GM23248 (cell line): ENCODE results near the gene THUMPD3. TPM values are rescaled to one million over a fixed set of nuclear protein-coding genes. Genes with fewer than 3 reads are reported as not detected.

Experiments
- DNase-seq: peaks from one replicate; pipeline ENCODE4 v3.0.0-alpha.2; 2015
- H2AFZ ChIP-seq: fragments of 200-600 bp; sonication (generic); 2 replicates; pipeline ENCODE4 v1.6.1; 2016; ENCODE audit warnings: antibody characterized with exemption
- H3F3A ChIP-seq: fragments of 200-600 bp; sonication (generic); 2 replicates; pipeline ENCODE4 v1.6.1; 2016; ENCODE audit warnings: mild to moderate bottlenecking, antibody characterized with exemption, mixed run types; ENCODE audit not compliant: insufficient read depth
- H3K27ac ChIP-seq: fragments of 200-600 bp; sonication (generic); 2 replicates; pipeline ENCODE4 v1.5.1; 2016; ENCODE audit warnings: mild to moderate bottlenecking
- H3K27me3 ChIP-seq: fragments of 200-600 bp; sonication (generic); replicated peaks from 2 replicates; pipeline ENCODE4 v1.6.1; 2016; ENCODE audit warnings: mild to moderate bottlenecking; ENCODE audit not compliant: insufficient read depth
- H3K36me3 ChIP-seq: fragments of 200-600 bp; sonication (generic); 2 replicates; pipeline ENCODE4 v1.6.1; 2016; ENCODE audit warnings: low read depth, mild to moderate bottlenecking
- H3K4me1 ChIP-seq: fragments of 200-600 bp; sonication (generic); 2 replicates; pipeline ENCODE4 v1.6.1; 2016; ENCODE audit warnings: mild to moderate bottlenecking; ENCODE audit not compliant: insufficient read depth
- H3K4me2 ChIP-seq: fragments of 200-600 bp; sonication (generic); one replicate; pipeline ENCODE4 v1.6.1; 2016; ENCODE audit warnings: mild to moderate bottlenecking; ENCODE audit not compliant: unreplicated experiment
- H3K4me3 ChIP-seq: fragments of 200-600 bp; sonication (generic); 2 replicates; pipeline ENCODE4 v1.5.1; 2016; ENCODE audit warnings: mild to moderate bottlenecking
- H3K79me2 ChIP-seq: fragments of 200-600 bp; sonication (generic); 2 replicates; pipeline ENCODE4 v1.6.1; 2016; ENCODE audit warnings: mild to moderate bottlenecking; ENCODE audit not compliant: insufficient read depth
- H3K9ac ChIP-seq: fragments of 200-600 bp; sonication (generic); 2 replicates; pipeline ENCODE4 v1.6.1; 2016; ENCODE audit warnings: mild to moderate bottlenecking
- H3K9me2 ChIP-seq: fragments of 200-600 bp; sonication (generic); 2 replicates; pipeline ENCODE4 v1.6.1; 2016; ENCODE audit warnings: mixed run types, mild to moderate bottlenecking, moderate library complexity; ENCODE audit not compliant: insufficient read depth
- H3K9me3 ChIP-seq: fragments of 200-600 bp; sonication (generic); one replicate; pipeline ENCODE4 v1.6.1; 2017; ENCODE audit warnings: low read depth
- H4K20me1 ChIP-seq: fragments of 200-600 bp; sonication (generic); 2 replicates; pipeline ENCODE4 v1.6.0; 2016; ENCODE audit not compliant: insufficient read depth
- EZH2 ChIP-seq: fragments of 200-600 bp; sonication (generic); IDR thresholded peaks from 2 replicates; pipeline ENCODE4 v1.6.1; 2018; ENCODE audit warnings: antibody characterized with exemption, mild to moderate bottlenecking; ENCODE audit not compliant: insufficient read depth, poor library complexity, severe bottlenecking
- EZH2phosphoT487 ChIP-seq: fragments of 200-600 bp; sonication (generic); IDR thresholded peaks from 2 replicates; pipeline ENCODE4 v1.6.1; 2018; ENCODE audit warnings: antibody characterized with exemption, moderate library complexity, mild to moderate bottlenecking, low read depth; ENCODE audit not compliant: insufficient read depth
- WGBS, 2 experiments: methylation state at CpG; one replicate each; pipeline ENCODE4 v1.1.6; 2015 to 2017; ENCODE audit warnings: low lambda C conversion rate in 2 of 2, low coverage in 1 of 2; ENCODE audit errors: missing lambda C conversion rate in 2 of 2; 5-methylcytosine and 5-hydroxymethylcytosine counted together
- in situ Hi-C: fragments of 300-500 bp; cut with MboI; formaldehyde crosslinking; loops from 2 replicates; pipeline ENCODE4 v1.15.0; 2020
- polyA plus RNA-seq: library from polyadenylated mRNA; unstranded; fragments of >200 nt; fragmentation: Nextera tagmentation; extraction: Ambion mirVana; gene quantifications from 2 replicates; pipeline ENCODE4 v1.2.1, GENCODE V29; 2016
- total RNA-seq: library from RNA; depleted of rRNA; stranded (reverse); fragments of >200 nt; shearing (Covaris generic); gene quantifications from 2 replicates; pipeline ENCODE4 v1.2.3, GENCODE V29; 2014

Gene THUMPD3
- total and polyA plus RNA-seq, 2 experiments from 2014 or later: 27.9 to 38.9 TPM

DNA sequence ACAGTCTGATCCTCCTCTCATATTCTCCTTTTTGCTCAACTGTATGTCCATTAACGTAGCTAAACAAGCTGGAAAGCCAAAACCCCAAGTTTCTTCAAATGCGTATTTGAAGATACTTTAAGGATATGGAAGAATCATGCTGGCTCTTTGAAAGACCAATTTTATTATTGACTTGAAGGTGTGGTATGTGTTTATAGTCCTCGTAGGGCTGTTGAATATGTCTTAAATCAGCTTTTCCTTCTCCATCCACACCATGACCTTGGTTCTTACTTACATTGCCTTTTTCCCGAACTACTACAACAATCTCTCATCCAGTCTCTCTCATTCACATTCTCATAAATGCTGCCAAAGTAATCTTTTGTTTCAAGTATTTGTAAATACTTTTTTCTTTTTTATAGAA is 19.7 kb upstream of the THUMPD3 start:
- 79 to 83% methylated on average over 4 of the region's 4 CpGs for WGBS, 2 experiments
- H3K9ac ChIP-seq: no peak overlapping the region
- no peak for DNase-seq
- no peaks in the 10 kb centered on the region for H3K27me3 ChIP-seq
- no peak for TF ChIP-seq EZH2phosphoT487
- TF ChIP-seq EZH2: no peak
- no peaks in the 10 kb centered on the region for H3K9me2 ChIP-seq
- no peaks in the 10 kb centered on the region for H3K9me3 ChIP-seq
- H4K20me1 ChIP-seq: no peaks in the 10 kb centered on the region
- peaks cover 32% of the 10 kb centered on the region for H3K4me1 ChIP-seq
- no peaks in the 10 kb centered on the region for H3K79me2 ChIP-seq
- H3K4me2 ChIP-seq: no peak overlapping the region
- H3K4me3 ChIP-seq: no peak overlapping the region
- no peaks in the 10 kb centered on the region for H3K36me3 ChIP-seq
- in situ Hi-C loops: no loop called here
- no peak overlapping the region for H3K27ac ChIP-seq
- H3F3A ChIP-seq: peaks cover 27% of the 10 kb centered on the region
- no peak overlapping the region for H2AFZ ChIP-seq

DNA sequence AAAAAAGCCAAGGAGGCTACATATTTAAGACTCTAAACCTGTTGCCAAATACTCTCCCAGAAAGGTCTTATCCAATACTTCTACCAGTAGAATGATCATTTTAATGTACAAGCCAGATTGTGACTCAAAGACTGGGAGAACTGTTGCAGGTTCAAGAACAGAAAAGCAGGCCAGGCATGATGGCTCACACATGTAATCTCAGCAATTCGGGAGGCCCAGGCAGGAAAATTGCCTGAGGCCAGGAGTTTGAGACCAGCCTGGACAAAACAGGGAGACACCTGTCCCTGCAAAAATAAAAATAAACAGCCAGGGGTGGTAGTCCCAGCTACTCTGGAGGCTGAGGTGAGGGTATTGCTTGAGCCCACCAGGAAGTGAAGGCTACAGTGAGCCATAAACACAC is 17.8 kb upstream of the THUMPD3 start:
- H3K4me2 ChIP-seq: no peak overlapping the region
- H4K20me1 ChIP-seq: no peaks in the 10 kb centered on the region
- in situ Hi-C loops: no loop called here
- H3K27me3 ChIP-seq: no peaks in the 10 kb centered on the region
- H3K79me2 ChIP-seq: no peaks in the 10 kb centered on the region
- no peak overlapping the region for H3K4me3 ChIP-seq
- TF ChIP-seq EZH2: no peak
- no peak for TF ChIP-seq EZH2phosphoT487
- 14 to 21% methylated on average over 1 of the region's 1 CpG for WGBS, 2 experiments
- DNase-seq: no peak
- H3K9me2 ChIP-seq: no peaks in the 10 kb centered on the region
- no peak overlapping the region for H2AFZ ChIP-seq
- H3K4me1 ChIP-seq: peaks cover 47% of the 10 kb centered on the region
- H3K27ac ChIP-seq: no peak overlapping the region
- no peak overlapping the region for H3K9ac ChIP-seq
- no peaks in the 10 kb centered on the region for H3K36me3 ChIP-seq
- peaks cover 38% of the 10 kb centered on the region for H3F3A ChIP-seq
- H3K9me3 ChIP-seq: no peaks in the 10 kb centered on the region

- no peaks in the 10 kb centered on the region for H3K9me3 ChIP-seq
- H3K36me3 ChIP-seq: no peaks in the 10 kb centered on the region
- H3K27me3 ChIP-seq: no peaks in the 10 kb centered on the region
- peaks cover 46% of the 10 kb centered on the region for H3K4me1 ChIP-seq
- no peak overlapping the region for H2AFZ ChIP-seq
- no peak overlapping the region for H3K27ac ChIP-seq
- H3F3A ChIP-seq: peaks cover 46% of the 10 kb centered on the region
- in situ Hi-C loops: no loop called here
- H4K20me1 ChIP-seq: no peaks in the 10 kb centered on the region
- H3K9ac ChIP-seq: no peak overlapping the region
- H3K79me2 ChIP-seq: no peaks in the 10 kb centered on the region
- no peaks in the 10 kb centered on the region for H3K9me2 ChIP-seq
- 95 to 100% methylated on average over 1 of the region's 1 CpG for WGBS, 2 experiments
- DNase-seq: no peak
- no peak overlapping the region for H3K4me3 ChIP-seq
- no peak overlapping the region for H3K4me2 ChIP-seq
- TF ChIP-seq EZH2 (no peak), EZH2phosphoT487 (no peak)
These were observed 16.7 kb upstream of the THUMPD3 start for GRCh38 chr3:9346141-9346540.

DNA sequence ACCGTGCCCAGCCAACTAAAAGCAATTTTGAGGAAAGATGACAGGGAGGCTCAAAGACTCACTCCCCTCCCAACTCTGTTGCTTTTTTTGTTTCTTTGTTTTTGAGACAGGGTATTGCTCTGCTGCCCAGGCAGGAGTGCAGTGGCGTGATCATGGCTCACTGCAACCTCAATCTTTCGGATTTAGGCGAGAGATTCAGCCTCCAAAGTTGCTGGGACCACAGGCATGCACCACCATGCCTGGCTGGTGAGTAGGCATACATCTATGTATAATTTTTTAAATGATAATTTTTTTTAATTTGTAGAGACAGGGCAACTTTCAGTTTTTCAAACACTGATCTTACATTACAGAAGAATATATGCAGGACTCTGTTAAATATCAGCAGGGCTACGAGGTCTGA is 15.8 kb upstream of the THUMPD3 start:
- H2AFZ ChIP-seq: no peak overlapping the region
- peak overlapping the region; percentile 71 for H3K4me2 ChIP-seq
- TF ChIP-seq EZH2 (no peak), EZH2phosphoT487 (no peak)

DNA sequence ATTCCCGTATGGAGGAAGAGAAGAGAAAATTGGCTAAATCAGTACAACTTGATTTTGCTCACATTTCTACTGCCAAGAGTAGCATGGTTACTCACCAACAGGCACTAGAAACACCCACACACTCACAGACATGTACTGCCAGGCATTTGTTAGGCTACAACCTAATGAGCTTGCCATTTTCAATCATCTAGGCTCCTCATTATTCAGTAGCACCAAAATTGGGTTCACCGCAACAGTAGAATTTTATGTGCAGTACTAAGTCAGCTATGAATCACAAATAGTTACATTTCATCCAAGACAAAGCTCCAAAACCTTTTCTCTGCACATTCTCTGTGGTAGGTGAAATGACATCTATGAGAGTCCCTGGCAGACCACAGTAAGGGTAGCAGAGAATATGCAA is 15.0 kb upstream of the THUMPD3 start:
- peaks cover 48% of the 10 kb centered on the region for H3F3A ChIP-seq
- peak overlapping the region; percentile 78 for H3K27ac ChIP-seq
- TF ChIP-seq EZH2phosphoT487 (peak; percentile 98), EZH2 (no peak)
- peak overlapping the region; percentile 51; the same call in 1 of the 2 replicates for H3K9ac ChIP-seq
- H3K79me2 ChIP-seq: no peaks in the 10 kb centered on the region
- H3K4me3 ChIP-seq: peak overlapping the region; percentile 14; the same call in 1 of the 2 replicates
- no peaks in the 10 kb centered on the region for H3K9me3 ChIP-seq
- H3K36me3 ChIP-seq: no peaks in the 10 kb centered on the region
- peaks cover 46% of the 10 kb centered on the region for H3K4me1 ChIP-seq
- WGBS, 2 experiments: 0 to 1% methylated on average over 2 of the region's 2 CpGs
- in situ Hi-C loops: no loop called here
- DNase-seq: peak; percentile 95
- H3K4me2 ChIP-seq: peak overlapping the region; percentile 71
- no peaks in the 10 kb centered on the region for H4K20me1 ChIP-seq
- no peaks in the 10 kb centered on the region for H3K9me2 ChIP-seq
- H2AFZ ChIP-seq: no peak overlapping the region
- no peaks in the 10 kb centered on the region for H3K27me3 ChIP-seq

More for the DNA sequence above, 15.8 kb upstream of the THUMPD3 start:
- Histone ChIP-seq H3K36me3 (no peaks in the 10 kb centered on the region), H3K9ac (peak overlapping the region; percentile 51), H3K27ac (peak overlapping the region; percentile 78), H3K4me1 (peaks cover 46% of the 10 kb centered on the region), H3K9me3 (no peaks in the 10 kb centered on the region), H4K20me1 (no peaks in the 10 kb centered on the region), H3K27me3 (no peaks in the 10 kb centered on the region), H3K9me2 (no peaks in the 10 kb centered on the region), H3F3A (peaks cover 48% of the 10 kb centered on the region), H3K79me2 (no peaks in the 10 kb centered on the region), H3K4me3 (peak overlapping the region; percentile 14; the same call in 1 of the 2 replicates)
- peak; percentile 62 for DNase-seq
- in situ Hi-C loops: no loop called here
- 84 to 93% methylated on average over 5 of the region's 5 CpGs for WGBS, 2 experiments
